ENCODE data around the gene GRIK3. TPM values are rescaled to one million over a fixed set of nuclear protein-coding genes. Genes with fewer than 3 reads are reported as not detected.

The GRIK3 gene
- total RNA-seq, 1 donor from 2014 or later: not detected

GRCh38 chr1:36988321-36988720, 46.0 kb downstream of the GRIK3 start:
- Mint-ChIP-seq H3K9me3 (no peaks in the 10 kb centered on the region), H3K4me3 (no peak overlapping the region), H3K27me3 (ENCODE audit: low read depth) (peaks cover 41% of the 10 kb centered on the region), H3K36me3 (no peaks in the 10 kb centered on the region), H3K27ac (no peak overlapping the region), H3K4me1 (no peaks in the 10 kb centered on the region)
- no peak for DNase-seq (ENCODE audit: low spot score in 2 of 2, unreplicated experiment in 2 of 2)
- TF ChIP-seq, protein P1, sequence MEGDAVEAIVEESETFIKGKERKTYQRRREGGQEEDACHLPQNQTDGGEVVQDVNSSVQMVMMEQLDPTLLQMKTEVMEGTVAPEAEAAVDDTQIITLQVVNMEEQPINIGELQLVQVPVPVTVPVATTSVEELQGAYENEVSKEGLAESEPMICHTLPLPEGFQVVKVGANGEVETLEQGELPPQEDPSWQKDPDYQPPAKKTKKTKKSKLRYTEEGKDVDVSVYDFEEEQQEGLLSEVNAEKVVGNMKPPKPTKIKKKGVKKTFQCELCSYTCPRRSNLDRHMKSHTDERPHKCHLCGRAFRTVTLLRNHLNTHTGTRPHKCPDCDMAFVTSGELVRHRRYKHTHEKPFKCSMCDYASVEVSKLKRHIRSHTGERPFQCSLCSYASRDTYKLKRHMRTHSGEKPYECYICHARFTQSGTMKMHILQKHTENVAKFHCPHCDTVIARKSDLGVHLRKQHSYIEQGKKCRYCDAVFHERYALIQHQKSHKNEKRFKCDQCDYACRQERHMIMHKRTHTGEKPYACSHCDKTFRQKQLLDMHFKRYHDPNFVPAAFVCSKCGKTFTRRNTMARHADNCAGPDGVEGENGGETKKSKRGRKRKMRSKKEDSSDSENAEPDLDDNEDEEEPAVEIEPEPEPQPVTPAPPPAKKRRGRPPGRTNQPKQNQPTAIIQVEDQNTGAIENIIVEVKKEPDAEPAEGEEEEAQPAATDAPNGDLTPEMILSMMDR (IDR thresholded peaks at IDR 0.05; ENCODE audit: unreplicated experiment): no peak

DNA sequence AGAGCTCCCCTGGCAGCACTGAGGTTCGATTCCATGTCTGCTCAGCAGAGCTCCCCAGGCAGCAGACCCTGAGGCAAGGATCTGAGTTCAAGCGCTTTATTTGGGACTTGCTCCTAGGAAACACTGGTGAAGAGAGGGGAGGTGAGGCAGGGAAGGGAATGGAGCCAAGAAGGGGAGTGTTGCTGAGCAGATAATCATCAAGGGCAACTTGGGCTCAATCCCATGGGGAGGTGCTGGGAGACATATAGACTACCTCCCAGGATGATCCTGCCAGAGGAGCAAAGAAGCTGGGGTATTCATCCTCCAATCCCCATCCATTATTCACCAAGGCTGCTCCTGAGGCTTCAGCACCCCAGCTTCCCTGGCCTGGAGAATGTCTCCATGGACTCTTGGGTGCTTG, 47.0 kb downstream of the GRIK3 start:
- Mint-ChIP-seq H3K4me1 (no peaks in the 10 kb centered on the region), H3K9me3 (no peaks in the 10 kb centered on the region), H3K36me3 (no peaks in the 10 kb centered on the region), H3K27me3 (ENCODE audit: low read depth) (peaks cover 44% of the 10 kb centered on the region), H3K27ac (no peak overlapping the region), H3K4me3 (no peak overlapping the region)
- TF ChIP-seq, protein P1 (IDR thresholded peaks at IDR 0.05; ENCODE audit: unreplicated experiment): no peak
- DNase-seq (ENCODE audit: low spot score in 2 of 2, unreplicated experiment in 2 of 2): no peak

DNA sequence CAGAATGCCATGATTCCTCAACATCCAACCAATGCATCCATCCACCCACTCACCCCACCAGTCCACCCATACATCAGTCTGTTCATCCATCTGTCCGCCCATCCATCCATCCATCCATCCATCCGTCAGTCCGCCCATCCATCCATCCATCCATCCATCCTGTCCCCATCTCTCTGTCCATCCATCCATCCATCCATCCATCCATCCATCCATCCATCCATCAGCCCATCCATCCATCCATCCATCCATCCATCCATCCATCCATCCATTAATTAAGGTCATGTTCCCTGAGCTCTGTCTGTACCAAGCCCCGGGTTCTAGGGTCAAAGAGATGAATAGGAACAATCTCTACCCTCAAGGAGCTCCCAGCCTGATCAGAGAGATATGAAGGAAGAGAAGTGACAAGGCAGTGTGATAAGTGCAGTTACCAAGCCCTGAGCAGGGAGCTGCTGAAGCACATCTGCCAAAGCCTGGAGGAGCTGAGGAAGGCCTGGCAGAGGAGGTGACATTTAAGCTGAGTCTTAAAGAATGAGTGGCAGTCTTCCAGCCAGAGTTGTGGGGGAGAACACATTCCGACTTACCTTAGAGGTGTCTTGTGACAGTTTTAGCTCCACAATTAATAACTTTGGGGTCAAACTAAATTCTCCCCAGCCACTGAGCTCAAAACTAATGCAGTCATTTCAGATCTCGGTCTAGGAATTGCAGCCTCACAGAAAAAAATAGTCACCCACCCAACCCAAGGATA, 47.9 kb downstream of the GRIK3 start:
- Mint-ChIP-seq H3K4me1 (no peaks in the 10 kb centered on the region), H3K9me3 (no peaks in the 10 kb centered on the region), H3K27ac (no peak overlapping the region), H3K4me3 (no peak overlapping the region), H3K36me3 (no peaks in the 10 kb centered on the region), H3K27me3 (ENCODE audit: low read depth) (peaks cover 38% of the 10 kb centered on the region)
- DNase-seq (ENCODE audit: low spot score in 2 of 2, unreplicated experiment in 2 of 2): no peak
- TF ChIP-seq, protein P1 (IDR thresholded peaks at IDR 0.05; ENCODE audit: unreplicated experiment): no peak

- H3K27me3 Mint-ChIP-seq (ENCODE audit: low read depth): peaks cover 38% of the 10 kb centered on the region
- DNase-seq (ENCODE audit: low spot score in 2 of 2, unreplicated experiment in 2 of 2): no peak
- TF ChIP-seq, protein P1 (IDR thresholded peaks at IDR 0.05; ENCODE audit: unreplicated experiment): no peak
Measured at GRCh38 chr1:36984675-36985074, 49.6 kb downstream of the GRIK3 start.

DNA sequence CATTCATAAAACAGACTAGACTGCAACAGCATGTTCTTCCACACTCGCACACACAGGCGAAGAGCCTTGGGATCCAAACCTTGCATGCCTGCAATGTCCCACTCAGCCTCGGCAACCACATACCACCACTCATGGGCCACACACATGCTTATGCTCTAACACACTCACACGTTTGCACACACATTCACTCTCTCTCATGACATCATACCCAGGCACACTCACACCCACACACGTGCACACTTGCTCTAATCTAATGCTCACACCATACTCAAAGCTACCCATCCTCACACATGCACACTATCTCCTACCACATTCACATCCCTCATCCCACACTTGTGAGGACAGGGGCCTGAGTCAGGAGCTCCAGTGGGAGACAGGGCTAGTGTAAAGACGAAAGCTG, 50.3 kb downstream of the GRIK3 start:
- TF ChIP-seq, protein P1 (IDR thresholded peaks at IDR 0.05; ENCODE audit: unreplicated experiment): no peak
- DNase-seq (ENCODE audit: low spot score in 2 of 2, unreplicated experiment in 2 of 2): no peak
- Mint-ChIP-seq H3K36me3 (no peaks in the 10 kb centered on the region), H3K9me3 (no peaks in the 10 kb centered on the region), H3K27me3 (ENCODE audit: low read depth) (peaks cover 41% of the 10 kb centered on the region), H3K4me1 (no peaks in the 10 kb centered on the region), H3K4me3 (no peak overlapping the region), H3K27ac (no peak overlapping the region)

More at GRCh38 chr1:36984675-36985074, 49.6 kb downstream of the GRIK3 start:
- Mint-ChIP-seq H3K36me3 (no peaks in the 10 kb centered on the region), H3K4me1 (no peaks in the 10 kb centered on the region), H3K9me3 (no peaks in the 10 kb centered on the region), H3K4me3 (no peak overlapping the region), H3K27ac (no peak overlapping the region)
